PFSK-1 (cell line): Measurements from ENCODE around the gene BCKDHA.

Experiments
- FOXP2 ChIP-seq: optimal IDR thresholded peaks from 2 replicates; pipeline ENCODE3; 2011; ENCODE audit warnings: borderline replicate concordance, control low read depth, inconsistent platforms; ENCODE audit not compliant: insufficient read depth; ENCODE audit errors: extremely low read length, extremely low read depth
- POLR2AphosphoS5 ChIP-seq: IDR thresholded peaks from 2 replicates; pipeline ENCODE4 v1.6.1; 2012; ENCODE audit warnings: low read depth, mild to moderate bottlenecking, control low read depth, low read length, moderate library complexity
- REST ChIP-seq, 2 experiments: IDR thresholded peaks; 2 replicates each; pipeline versions ENCODE4 v1.6.1 to v1.8.0; 2011 to 2012; ENCODE audit warnings: low read depth in 2 of 2, low read length in 2 of 2, control low read depth in 1 of 2, inconsistent platforms in 1 of 2, mild to moderate bottlenecking in 1 of 2, moderate library complexity in 1 of 2; ENCODE audit not compliant: insufficient read depth in 1 of 2
- SIN3A ChIP-seq: IDR thresholded peaks from 2 replicates; pipeline ENCODE4 v1.6.1; 2012; ENCODE audit warnings: mild to moderate bottlenecking, low read length, moderate library complexity, borderline replicate concordance; ENCODE audit not compliant: insufficient read depth
- TAF1 ChIP-seq: IDR thresholded peaks from 2 replicates; pipeline ENCODE4 v1.6.1; 2012; ENCODE audit warnings: low read length, control low read depth, borderline replicate concordance; ENCODE audit not compliant: insufficient read depth

BCKDHA gene

GRCh38 chr19:41366089-41366488 is 31.5 kb upstream of the BCKDHA start:
- TF ChIP-seq TAF1, result no peak
- no peak for TF ChIP-seq REST (IDR thresholded peaks at IDR 0.05; ENCODE audit: insufficient read depth in 1 of 2, low read depth in 2 of 2, low read length in 2 of 2)
- no peak for TF ChIP-seq SIN3A
- TF ChIP-seq FOXP2, result no peak
- no peak for TF ChIP-seq POLR2AphosphoS5

- TF ChIP-seq FOXP2 (no peak), TAF1 (no peak), REST (IDR thresholded peaks at IDR 0.05; ENCODE audit: insufficient read depth in 1 of 2, low read depth in 2 of 2, low read length in 2 of 2) (no peak)
Observed at GRCh38 chr19:41367848-41368301, 29.7 kb upstream of the BCKDHA start.

- TF ChIP-seq TAF1, result no peak
- no peak for TF ChIP-seq FOXP2
- no peak for TF ChIP-seq SIN3A
- TF ChIP-seq REST (IDR thresholded peaks at IDR 0.05; ENCODE audit: insufficient read depth in 1 of 2, low read depth in 2 of 2, low read length in 2 of 2), result no peak
- TF ChIP-seq POLR2AphosphoS5, result no peak
Observed at GRCh38 chr19:41369769-41370168, 27.8 kb upstream of the BCKDHA start.

GRCh38 chr19:41371541-41371940 is 26.1 kb upstream of the BCKDHA start:
- TF ChIP-seq POLR2AphosphoS5, result no peak
- no peak for TF ChIP-seq REST (IDR thresholded peaks at IDR 0.05; ENCODE audit: insufficient read depth in 1 of 2, low read depth in 2 of 2, low read length in 2 of 2)
- TF ChIP-seq TAF1, result no peak
- TF ChIP-seq SIN3A, result no peak
- no peak for TF ChIP-seq FOXP2

DNA sequence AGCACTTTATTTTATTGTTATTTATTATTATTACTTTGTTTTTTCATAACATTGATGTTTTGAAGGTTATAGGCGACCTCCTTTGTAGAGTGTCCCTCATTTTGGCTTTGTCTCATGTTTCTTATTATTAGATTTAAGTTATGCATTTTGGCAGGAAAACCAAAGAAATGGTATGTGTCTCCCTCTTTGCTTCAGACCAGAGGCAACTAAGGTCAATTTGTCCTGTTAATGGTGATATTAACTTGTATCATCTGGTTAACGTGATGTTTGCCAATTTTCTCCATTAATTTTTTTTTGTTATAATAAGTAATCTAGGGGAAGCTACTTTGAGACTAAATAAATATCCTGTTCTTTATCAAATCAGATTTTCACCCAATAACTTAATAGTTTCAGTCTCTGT is 25.1 kb upstream of the BCKDHA start:
- no peak for TF ChIP-seq POLR2AphosphoS5
- TF ChIP-seq FOXP2, result no peak
- no peak for TF ChIP-seq REST (IDR thresholded peaks at IDR 0.05; ENCODE audit: insufficient read depth in 1 of 2, low read depth in 2 of 2, low read length in 2 of 2)
- no peak for TF ChIP-seq TAF1
- TF ChIP-seq SIN3A, result no peak
